WTC11 (cell line): Measurements from ENCODE around the gene CACNG1. TPM values are rescaled to one million over a fixed set of nuclear protein-coding genes. Genes with fewer than 3 reads are reported as not detected.
A peak's percentile ranks its signal among the peaks of the same experiment; 100 is the strongest.

ENCODE experiments used
- ATAC-seq: fragments of 200-7000 bp; cut with Tn5 transposase; 2 replicates; pipeline ENCODE4 v1.10.0; 2021; ENCODE audit warnings: mild to moderate bottlenecking, moderate library complexity
- CTCF ChIA-PET: fragments of 300-600 bp; sonication (Branson Sonifier 250); formaldehyde crosslinking; loops from one replicate; lab custom pipeline; 2021; ENCODE audit warnings: antibody characterized with exemption; lab: Charles Lee
- POLR2A ChIA-PET: fragments of 350-600 bp; sonication (Branson Sonifier 250); formaldehyde crosslinking; loops from one replicate; lab custom pipeline; 2021; ENCODE audit warnings: antibody characterized with exemption; lab: Charles Lee
- DNase-seq: peaks from one replicate; pipeline ENCODE4 v3.0.0; 2021; ENCODE audit warnings: low spot score
- H3K27ac Mint-ChIP-seq: 2 replicates; pipeline ENCODE4 v1.8.0; 2021; ENCODE audit warnings: mixed read lengths
- H3K27me3 Mint-ChIP-seq: 2 replicates; pipeline ENCODE4 v1.8.0; 2021; ENCODE audit warnings: low read depth, mild to moderate bottlenecking, moderate library complexity, mixed read lengths
- H3K36me3 Mint-ChIP-seq: 2 replicates; pipeline ENCODE4 v1.8.0; 2021; ENCODE audit warnings: mixed read lengths
- H3K4me1 Mint-ChIP-seq: 2 replicates; pipeline ENCODE4 v1.8.0; 2022; ENCODE audit warnings: mixed read lengths
- H3K4me3 Mint-ChIP-seq: 2 replicates; pipeline ENCODE4 v1.8.0; 2021; ENCODE audit warnings: mild to moderate bottlenecking, moderate library complexity, mixed read lengths
- H3K9me3 Mint-ChIP-seq: 2 replicates; pipeline ENCODE4 v1.8.0; 2021; ENCODE audit warnings: mixed read lengths
- ATF1 ChIP-seq: sonication (generic); formaldehyde crosslinking; IDR thresholded peaks from 2 replicates; pipeline ENCODE4 v1.8.1; 2023; ENCODE audit warnings: mild to moderate bottlenecking, moderate library complexity, missing genetic modification reagents
- CTCF ChIP-seq: fragments of 200-600 bp; IDR thresholded peaks from 2 replicates; pipeline ENCODE4 v1.8.0; 2022; ENCODE audit warnings: antibody characterized with exemption
- ELF4 ChIP-seq: sonication (generic); formaldehyde crosslinking; IDR thresholded peaks from 2 replicates; pipeline ENCODE4 v1.8.1; 2022; ENCODE audit warnings: low read depth, mild to moderate bottlenecking, moderate library complexity, missing genetic modification reagents
- GABPB1 ChIP-seq: sonication (generic); formaldehyde crosslinking; IDR thresholded peaks from 2 replicates; pipeline ENCODE4 v1.8.1; 2023; ENCODE audit warnings: mild to moderate bottlenecking, missing genetic modification reagents
- GRHL2 ChIP-seq: fragments of 250-450 bp; sonication (Bioruptor Pico); IDR thresholded peaks from 2 replicates; pipeline ENCODE4 v1.8.0; 2022; ENCODE audit warnings: mild to moderate bottlenecking, moderate library complexity; ENCODE audit not compliant: insufficient replicate concordance, severe bottlenecking
- HMGA2 ChIP-seq: fragments of 250-450 bp; sonication (Bioruptor Pico); IDR thresholded peaks from 2 replicates; pipeline ENCODE4 v1.4.0; 2021; ENCODE audit warnings: mild to moderate bottlenecking, moderate library complexity
- IRF1 ChIP-seq: sonication (generic); formaldehyde crosslinking; IDR thresholded peaks from 2 replicates; pipeline ENCODE4 v1.8.0; 2023; ENCODE audit warnings: missing genetic modification reagents
- JUN ChIP-seq: sonication (generic); formaldehyde crosslinking; IDR thresholded peaks from 2 replicates; pipeline ENCODE4 v1.8.0; 2023; ENCODE audit warnings: mild to moderate bottlenecking, missing genetic modification reagents
- MLX ChIP-seq: sonication (generic); formaldehyde crosslinking; IDR thresholded peaks from 2 replicates; pipeline ENCODE4 v1.8.1; 2023; ENCODE audit warnings: mild to moderate bottlenecking, missing genetic modification reagents, moderate library complexity
- RORB ChIP-seq: fragments of 250-450 bp; sonication (Bioruptor Pico); IDR thresholded peaks from 2 replicates; pipeline ENCODE4 v1.9.0; 2021; ENCODE audit warnings: mild to moderate bottlenecking
- SP1 ChIP-seq: sonication (generic); formaldehyde crosslinking; conservative IDR thresholded peaks from 2 replicates; pipeline ENCODE4 v1.8.1; 2022; ENCODE audit warnings: missing genetic modification reagents
- STAT6 ChIP-seq: sonication (generic); formaldehyde crosslinking; conservative IDR thresholded peaks from 2 replicates; pipeline ENCODE4 v1.8.1; 2023; ENCODE audit warnings: mild to moderate bottlenecking, low read depth, missing genetic modification reagents, moderate library complexity
- ZBTB21 ChIP-seq: sonication (generic); formaldehyde crosslinking; IDR thresholded peaks from 2 replicates; pipeline ENCODE4 v1.8.1; 2023; ENCODE audit warnings: mild to moderate bottlenecking, missing genetic modification reagents, borderline replicate concordance
- ZNF396 ChIP-seq: fragments of 250-450 bp; sonication (Bioruptor Pico); IDR thresholded peaks from 2 replicates; pipeline ENCODE4 v1.8.0; 2021; ENCODE audit warnings: mild to moderate bottlenecking, moderate library complexity, borderline replicate concordance
- ZNF512 ChIP-seq: sonication (generic); formaldehyde crosslinking; IDR thresholded peaks from 2 replicates; pipeline ENCODE4 v1.8.1; 2022; ENCODE audit warnings: missing genetic modification reagents, borderline replicate concordance
- total RNA-seq: library from RNA; stranded (reverse); gene quantifications from 3 replicates; pipeline ENCODE4 v1.2.3, GENCODE V29; 2021

The CACNG1 gene
- total RNA-seq, 1 experiment from 2014 or later: not detected

- TF ChIP-seq STAT6 (CRISPR knock-in tag): no peak
- Mint-ChIP-seq H3K4me3 (no peak overlapping the region), H3K4me1 (no peaks in the 10 kb centered on the region), H3K27ac (no peak overlapping the region), H3K36me3 (no peaks in the 10 kb centered on the region; the same call in 1 of the 2 replicates), H3K9me3 (peaks cover 11% of the 10 kb centered on the region), H3K27me3 (no peaks in the 10 kb centered on the region)
- no peak for ATAC-seq
- no peak for DNase-seq
- ChIA-PET CTCF (no interaction called here), POLR2A (no interaction called here)
Measured at GRCh38 chr17:67058036-67058435, 13.7 kb downstream of the CACNG1 start.

GRCh38 chr17:67059372-67059771 lies 15.0 kb downstream of the CACNG1 start:
- H3K9me3 Mint-ChIP-seq: peaks cover 14% of the 10 kb centered on the region
- ATAC-seq (no peak), DNase-seq (no peak)
- H3K36me3 Mint-ChIP-seq: no peaks in the 10 kb centered on the region; the same call in 1 of the 2 replicates
- no peaks in the 10 kb centered on the region for H3K4me1 Mint-ChIP-seq
- TF ChIP-seq RORB: no peak
- TF ChIP-seq ZNF396: no peak
- no peak for TF ChIP-seq SP1 (CRISPR knock-in tag)
- no peak for TF ChIP-seq ZNF512 (CRISPR knock-in tag)
- TF ChIP-seq, all 79 proteins: peak for 0
- H3K27me3 Mint-ChIP-seq: no peaks in the 10 kb centered on the region
- H3K4me3 Mint-ChIP-seq: no peak overlapping the region
- POLR2A ChIA-PET: no interaction called here
- no peak overlapping the region for H3K27ac Mint-ChIP-seq
- CTCF ChIA-PET: no interaction called here

- ATAC-seq (no peak), DNase-seq (no peak)
- H3K4me3 Mint-ChIP-seq: no peak overlapping the region
- TF ChIP-seq GABPB1 (CRISPR knock-in tag) (no peak), CTCF (no peak), IRF1 (CRISPR knock-in tag) (no peak), ZBTB21 (CRISPR knock-in tag) (no peak), MLX (CRISPR knock-in tag) (no peak), ELF4 (no peak), JUN (CRISPR knock-in tag) (no peak), ATF1 (CRISPR knock-in tag) (no peak), GRHL2 (CRISPR knock-in tag) (no peak), HMGA2 (no peak)
- H3K27ac Mint-ChIP-seq: 0 out of 2 replicates have a peak overlapping the region, but pooled peaks have one; percentile 0
- no peaks in the 10 kb centered on the region for H3K27me3 Mint-ChIP-seq
- H3K4me1 Mint-ChIP-seq: peaks cover 8% of the 10 kb centered on the region
- H3K9me3 Mint-ChIP-seq: peaks cover 14% of the 10 kb centered on the region
- CTCF ChIA-PET: interaction anchor here (0.6 kb wide), 1 partner anchor 13 kb away, joined by 3 read pairs; no protein-coding TSS in a partner anchor
- H3K36me3 Mint-ChIP-seq: no peaks in the 10 kb centered on the region; the same call in 1 of the 2 replicates
- POLR2A ChIA-PET: no interaction called here
Measured at GRCh38 chr17:67063141-67063540, 18.8 kb downstream of the CACNG1 start.
